Effector memory CD4-positive, alpha-beta T cell (primary cell): Measurements from ENCODE around the gene ABHD12.

ENCODE experiments used
- DNase-seq, 3 donors: peaks; one replicate each; pipeline ENCODE4 v3.0.0-alpha.2; 2020
- H3K27ac ChIP-seq: 2 replicates; pipeline ENCODE4 v1.7.0; 2013; ENCODE audit warnings: mild to moderate bottlenecking, low read length, moderate library complexity; ENCODE audit not compliant: insufficient read depth, poor library complexity, severe bottlenecking
- H3K27me3 ChIP-seq: replicated peaks from 2 replicates; pipeline ENCODE4 v1.7.0; 2013; ENCODE audit warnings: mild to moderate bottlenecking, low read length; ENCODE audit not compliant: insufficient read depth, control insufficient read depth, poor library complexity, severe bottlenecking
- H3K36me3 ChIP-seq: 2 replicates; pipeline ENCODE4 v1.7.0; 2013; ENCODE audit warnings: mild to moderate bottlenecking, low read length, moderate library complexity; ENCODE audit not compliant: control insufficient read depth, insufficient read depth
- H3K4me1 ChIP-seq: 2 replicates; pipeline ENCODE4 v1.7.0; 2013; ENCODE audit warnings: low read length, mild to moderate bottlenecking; ENCODE audit not compliant: control insufficient read depth, insufficient read depth, poor library complexity, severe bottlenecking
- H3K4me3 ChIP-seq: 2 replicates; pipeline ENCODE4 v1.7.0; 2013; ENCODE audit warnings: low read length, low read depth, mild to moderate bottlenecking; ENCODE audit not compliant: insufficient read depth, poor library complexity, severe bottlenecking
- H3K9me3 ChIP-seq: 2 replicates; pipeline ENCODE4 v1.7.0; 2013; ENCODE audit warnings: mild to moderate bottlenecking, low read length, moderate library complexity; ENCODE audit not compliant: control insufficient read depth

ABHD12 gene

GRCh38 chr20:25251019-25251418 is 139.6 kb downstream of the ABHD12 start:
- Histone ChIP-seq H3K36me3 (no peaks in the 10 kb centered on the region), H3K27ac (no peak overlapping the region), H3K4me3 (no peak overlapping the region), H3K4me1 (peaks cover 16% of the 10 kb centered on the region), H3K9me3 (no peaks in the 10 kb centered on the region), H3K27me3 (no peaks in the 10 kb centered on the region)
- no peak for DNase-seq

GRCh38 chr20:25250508-25250907 is 140.1 kb downstream of the ABHD12 start:
- no peak overlapping the region for H3K27ac ChIP-seq
- H3K27me3 ChIP-seq = no peaks in the 10 kb centered on the region
- H3K4me3 ChIP-seq = no peak overlapping the region
- peaks cover 16% of the 10 kb centered on the region for H3K4me1 ChIP-seq
- H3K9me3 ChIP-seq = no peaks in the 10 kb centered on the region
- no peak for DNase-seq
- H3K36me3 ChIP-seq = no peaks in the 10 kb centered on the region
